ENCODE data around the gene TPH2.

Gene TPH2

DNA sequence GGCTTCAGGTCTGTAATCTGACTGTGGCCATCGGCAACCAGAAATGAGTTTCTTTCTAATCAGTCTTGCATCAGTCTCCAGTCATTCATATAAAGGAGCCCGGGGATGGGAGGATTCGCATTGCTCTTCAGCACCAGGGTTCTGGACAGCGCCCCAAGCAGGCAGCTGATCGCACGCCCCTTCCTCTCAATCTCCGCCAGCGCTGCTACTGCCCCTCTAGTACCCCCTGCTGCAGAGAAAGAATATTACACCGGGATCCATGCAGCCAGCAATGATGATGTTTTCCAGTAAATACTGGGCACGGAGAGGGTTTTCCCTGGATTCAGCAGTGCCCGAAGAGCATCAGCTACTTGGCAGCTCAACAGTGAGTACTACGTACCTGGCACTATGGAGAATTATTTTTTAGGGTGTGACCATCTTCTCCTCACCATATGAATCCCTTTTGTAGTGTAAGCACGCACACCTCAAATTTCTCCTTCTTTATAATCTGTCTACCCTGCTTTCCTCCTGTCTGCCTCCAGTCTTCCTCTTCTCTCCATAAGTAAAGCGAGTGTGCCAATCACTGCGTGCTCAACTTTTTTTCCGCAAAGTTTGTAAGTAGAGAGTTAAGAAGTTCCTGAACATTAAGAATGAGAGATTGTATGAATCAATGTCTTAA lies at the start of gene TPH2:
TPH2 (plus strand) TSS at position 118 of the 658 bp plus-strand sequence; CDS start at position 260, 142 bp downstream.
- no peak for DNase-seq

DNA sequence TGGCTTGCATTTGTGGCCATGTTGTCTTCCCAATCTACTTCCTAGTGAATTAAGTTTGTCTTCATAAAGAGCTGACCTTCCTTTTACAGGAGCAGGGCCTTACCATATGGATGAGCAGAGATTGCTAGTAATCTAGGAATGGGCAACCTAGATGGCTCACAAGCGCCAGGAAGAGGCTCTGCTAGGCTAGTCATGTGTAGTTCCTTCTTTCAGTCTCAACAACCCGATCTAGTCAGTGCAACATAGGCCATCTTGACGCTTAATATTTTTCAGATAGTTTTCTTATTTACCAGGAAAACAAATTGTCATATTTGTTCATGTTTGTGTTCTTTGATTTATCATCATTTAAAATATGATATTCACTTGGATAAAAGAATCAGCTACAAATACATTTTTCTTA lies 48.2 kb upstream of the TPH2 start:
- no peak for DNase-seq

DNA sequence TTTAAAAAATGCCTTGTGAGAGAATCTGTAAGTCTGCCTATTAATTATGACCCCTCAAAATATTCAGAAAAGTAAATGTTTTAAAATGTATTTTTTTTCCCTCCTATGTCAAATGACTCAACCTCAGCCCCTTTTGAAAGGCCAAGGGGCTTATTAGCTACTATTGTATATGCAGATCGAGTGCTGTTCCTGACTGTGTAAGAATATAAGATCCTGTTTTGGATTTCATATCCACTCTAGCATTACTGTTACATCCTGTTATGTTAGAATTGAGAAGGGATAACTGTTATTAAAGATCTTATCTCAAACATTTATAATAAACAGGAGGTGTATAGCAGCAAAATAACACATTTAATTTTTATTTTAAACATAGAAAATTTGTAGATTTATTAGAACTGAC lies 46.6 kb upstream of the TPH2 start:
- no peak for DNase-seq

DNA sequence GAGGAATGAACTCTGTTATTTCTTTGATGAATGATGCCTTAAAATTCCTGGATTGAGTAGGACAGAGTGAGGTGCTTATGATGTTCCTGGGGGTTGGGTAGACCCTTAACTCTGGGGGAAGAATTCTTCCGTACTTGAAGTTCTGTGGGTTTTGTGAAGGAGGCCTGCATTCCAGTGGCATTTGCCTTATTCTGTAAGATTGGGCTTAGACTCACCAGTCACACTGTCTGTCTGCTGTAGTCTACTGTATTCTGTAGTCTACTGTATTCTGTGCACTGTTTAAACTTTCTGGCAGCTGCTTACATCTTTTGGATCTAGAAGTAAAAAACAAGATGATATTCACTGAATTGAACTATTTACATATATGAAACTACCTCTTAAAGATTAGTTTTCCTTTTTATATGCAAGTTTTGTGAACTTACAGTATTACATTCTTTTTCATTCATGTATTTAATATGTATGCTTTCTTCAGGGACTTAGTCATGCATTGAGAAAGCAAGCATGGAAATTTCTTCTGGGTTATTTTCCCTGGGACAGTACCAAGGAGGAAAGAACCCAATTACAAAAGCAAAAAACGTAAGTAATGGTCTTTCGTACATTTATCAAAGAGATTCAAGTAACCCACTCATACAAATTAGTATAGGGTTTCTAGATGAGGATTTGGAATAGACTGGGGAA lies 42.3 kb upstream of the TPH2 start:
- no peak for DNase-seq

DNA sequence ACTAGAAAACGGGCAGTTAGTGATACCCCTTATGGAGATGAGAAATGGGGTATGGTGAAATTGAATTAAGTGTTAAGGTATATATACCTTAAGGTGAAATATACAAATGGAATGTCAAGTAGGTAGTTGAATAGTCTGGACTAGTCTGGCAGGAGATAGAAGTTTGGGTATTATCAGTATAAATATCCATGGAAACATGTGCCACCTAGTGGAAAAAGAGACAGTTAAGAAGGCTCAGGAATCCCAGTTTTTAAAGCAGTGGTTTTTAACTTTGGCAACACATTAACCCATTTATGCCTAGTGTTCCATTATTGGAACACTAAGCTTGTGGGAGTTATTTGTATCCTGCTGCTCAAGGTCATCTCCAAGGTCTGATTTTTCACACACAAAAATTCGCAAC lies 38.6 kb upstream of the TPH2 start:
- no peak for DNase-seq

DNA sequence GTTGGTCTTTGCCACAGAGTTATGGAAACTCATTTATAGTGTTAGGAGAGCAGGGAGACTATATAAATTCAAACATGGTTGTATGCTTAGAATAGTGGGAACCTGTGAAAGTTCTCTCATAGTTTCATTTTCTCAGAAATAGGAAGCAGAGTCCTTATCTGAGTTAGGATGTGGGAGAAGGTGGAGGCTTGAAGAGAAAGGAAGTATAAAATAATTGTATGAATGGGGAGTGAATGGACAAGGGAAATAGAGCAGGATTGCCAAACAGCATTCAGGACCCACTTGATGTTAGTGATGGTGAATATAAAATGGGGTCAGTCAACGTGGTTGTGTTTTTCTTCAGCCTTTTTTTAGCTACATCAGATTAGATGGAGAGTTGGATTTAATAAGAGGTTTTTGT lies 34.0 kb upstream of the TPH2 start:
- no peak for DNase-seq

DNA sequence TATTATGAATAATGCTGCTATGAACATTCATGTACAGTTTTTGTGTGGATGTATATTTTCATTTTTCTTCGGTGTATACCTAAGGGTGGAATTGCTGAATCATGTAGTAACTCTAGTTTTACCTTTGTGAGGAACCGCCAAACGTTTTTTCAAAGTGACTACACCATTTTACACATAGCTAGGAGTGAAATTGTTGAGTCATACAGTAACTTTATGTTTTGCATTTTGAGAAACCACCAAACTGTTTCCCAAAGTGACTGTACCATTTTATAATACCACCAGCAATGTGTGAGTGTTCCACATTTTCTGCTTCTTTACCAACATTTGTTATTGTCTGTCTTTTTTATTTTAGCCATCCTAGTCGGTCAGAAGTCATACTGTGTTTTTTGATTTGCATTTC lies 3.1 kb upstream of the TPH2 start:
- DNase-seq, result no peak

DNA sequence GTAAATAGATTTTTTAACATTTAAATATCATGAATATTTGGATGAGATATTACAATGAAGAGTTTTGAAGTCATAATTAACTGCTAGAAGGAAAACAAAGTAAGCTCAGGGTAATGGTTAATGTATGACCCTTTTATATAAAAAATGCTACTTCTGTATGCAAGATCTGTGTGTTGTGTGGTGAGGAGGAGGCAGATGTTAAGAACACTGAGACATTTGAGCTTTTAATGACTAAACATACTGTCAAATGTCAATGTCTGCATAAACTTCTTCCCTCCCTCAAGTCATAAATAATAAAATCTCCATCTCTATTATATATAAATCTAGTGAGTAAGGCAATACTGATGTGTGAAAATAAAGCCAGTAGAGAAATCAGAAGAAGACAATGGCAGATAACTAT lies 1.4 kb downstream of the TPH2 start:
- no peak for DNase-seq

DNA sequence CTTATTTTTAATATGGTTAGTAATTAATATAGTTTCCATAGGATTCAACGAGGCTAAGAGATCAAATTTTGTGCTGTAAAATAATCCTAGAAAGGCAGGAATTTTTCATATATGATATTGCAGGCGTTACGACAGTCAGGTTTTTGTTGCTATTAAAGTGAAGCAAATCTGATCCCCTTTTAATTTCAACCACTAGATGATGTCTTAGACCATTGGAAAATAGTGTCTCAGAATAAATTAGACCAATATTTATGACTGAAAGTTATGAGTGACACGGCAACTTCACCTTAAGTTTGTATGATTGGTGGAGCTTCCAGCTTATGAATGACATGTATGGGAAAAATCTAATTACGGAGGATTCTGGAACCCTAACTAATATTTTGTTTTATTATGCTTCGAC lies 2.5 kb downstream of the TPH2 start:
- no peak for DNase-seq

DNA sequence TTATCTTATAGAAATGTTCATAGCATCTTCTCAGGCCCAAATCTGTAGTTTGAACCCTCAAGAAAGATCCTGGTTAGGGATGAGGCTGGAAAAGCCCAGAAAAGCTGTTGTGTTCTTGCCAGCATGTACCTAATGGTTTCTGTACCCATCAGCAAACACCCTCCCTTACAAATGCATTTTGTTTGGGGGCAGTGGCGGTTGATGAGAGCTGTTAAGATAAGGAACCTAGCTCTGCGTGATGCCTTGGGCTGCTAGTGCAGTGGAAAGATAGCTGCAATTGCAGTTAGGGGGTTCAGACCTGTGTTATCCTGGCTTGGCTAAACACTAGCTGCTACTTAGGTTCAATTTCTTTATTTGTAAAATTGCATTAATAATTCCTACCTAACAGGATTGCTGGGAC lies 3.6 kb downstream of the TPH2 start:
- no peak for DNase-seq

DNA sequence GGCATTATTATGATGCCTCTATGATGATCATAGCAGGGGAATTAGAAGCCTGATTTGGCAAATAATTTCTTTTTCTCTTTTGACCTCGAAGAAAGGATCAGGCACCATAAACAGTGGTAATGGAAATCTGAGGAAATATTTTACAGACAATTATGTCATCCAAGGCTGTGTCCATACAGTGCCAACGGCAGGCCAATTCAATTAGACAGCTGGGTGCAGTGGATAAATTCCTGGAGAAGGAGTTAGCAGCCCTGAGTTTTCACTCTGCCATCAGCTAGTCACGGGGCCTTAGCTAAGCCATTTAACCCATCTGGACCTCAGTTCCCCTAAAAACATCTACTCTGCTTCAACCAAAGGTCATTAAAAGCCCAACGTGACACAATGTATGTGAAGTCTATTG lies 4.1 kb downstream of the TPH2 start:
- DNase-seq, result no peak

DNA sequence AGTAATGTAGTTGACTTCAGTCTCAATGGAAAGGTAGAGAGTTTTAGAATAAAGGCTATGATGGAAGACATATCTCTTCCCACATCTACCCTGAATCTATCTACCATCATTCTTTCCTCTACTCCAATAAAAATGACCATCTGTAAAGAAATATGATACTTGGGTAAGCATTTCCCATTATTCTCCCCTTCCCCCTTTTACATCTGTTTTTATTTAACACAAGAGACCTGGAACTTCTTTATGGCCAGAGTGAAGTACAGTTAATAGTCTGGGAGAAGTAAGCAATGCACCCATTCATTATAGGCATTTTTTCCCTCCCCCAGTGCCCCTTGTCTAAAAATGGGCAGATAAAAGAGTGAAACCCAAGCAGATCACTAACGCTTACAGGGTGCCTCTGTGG lies 6.5 kb downstream of the TPH2 start:
- DNase-seq, result no peak

DNA sequence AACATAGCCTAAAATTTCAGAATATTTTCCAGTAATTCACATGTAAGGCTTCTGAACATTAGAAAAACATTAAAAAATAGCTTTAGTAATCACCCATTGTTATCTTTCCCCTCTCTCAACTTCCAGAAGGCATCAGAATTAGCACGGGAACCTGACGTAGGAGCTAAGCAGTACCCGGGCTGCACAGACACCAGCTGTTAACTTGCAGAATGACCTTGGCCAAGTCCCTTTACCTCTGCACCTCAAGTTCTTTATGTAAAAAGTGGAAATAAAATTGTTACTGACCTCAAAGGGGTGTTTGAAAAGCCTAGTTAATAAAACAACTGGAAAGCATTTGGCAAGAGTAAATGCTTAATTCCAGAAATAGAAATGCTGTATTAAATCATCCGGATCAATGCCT lies 7.2 kb downstream of the TPH2 start:
- no peak for DNase-seq

DNA sequence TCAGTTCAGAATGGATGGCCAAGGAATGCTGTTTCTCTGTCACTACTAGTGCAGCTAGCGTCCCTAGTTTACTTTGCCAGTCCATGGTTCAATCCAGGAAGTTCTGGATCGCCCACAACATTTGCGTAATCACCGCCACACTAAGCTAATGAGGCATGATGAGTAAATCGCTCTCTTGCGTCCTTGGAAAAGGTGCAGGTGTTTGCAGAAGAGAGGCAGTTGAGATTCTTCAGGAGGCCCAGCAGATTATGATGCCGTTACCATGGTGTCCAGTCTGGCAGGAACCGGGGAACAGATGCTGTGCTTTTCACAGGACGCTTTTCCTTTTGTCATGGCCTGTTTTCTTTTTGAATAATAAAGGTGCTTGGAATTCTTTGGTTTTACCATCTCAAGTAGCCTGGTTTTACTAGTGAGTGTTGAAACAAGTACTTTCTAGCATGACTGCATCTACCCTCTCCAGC lies 9.0 kb downstream of the TPH2 start:
- DNase-seq, result peak in 1 of 2 experiments; percentile 70

DNA sequence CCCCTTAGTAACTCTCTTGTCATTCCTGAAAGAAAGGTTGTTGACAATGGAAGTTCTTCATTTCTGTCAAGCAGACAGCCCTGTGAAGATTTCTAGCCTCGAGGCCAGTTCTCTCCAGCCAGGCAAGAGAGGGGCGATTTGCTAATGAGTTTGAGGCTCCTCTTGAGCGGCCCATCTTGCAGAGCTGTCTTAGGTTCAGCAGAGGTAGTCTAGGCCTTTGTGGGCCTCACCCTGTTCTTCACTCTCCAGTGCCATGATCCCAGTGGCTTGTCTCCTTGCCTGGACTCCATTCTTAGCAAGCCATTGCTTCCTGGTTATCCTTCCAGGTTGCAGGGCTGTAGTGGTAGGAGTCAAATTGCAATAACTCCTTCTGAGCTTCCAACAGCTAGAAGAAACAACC lies 9.7 kb downstream of the TPH2 start:
- no peak for DNase-seq

DNA sequence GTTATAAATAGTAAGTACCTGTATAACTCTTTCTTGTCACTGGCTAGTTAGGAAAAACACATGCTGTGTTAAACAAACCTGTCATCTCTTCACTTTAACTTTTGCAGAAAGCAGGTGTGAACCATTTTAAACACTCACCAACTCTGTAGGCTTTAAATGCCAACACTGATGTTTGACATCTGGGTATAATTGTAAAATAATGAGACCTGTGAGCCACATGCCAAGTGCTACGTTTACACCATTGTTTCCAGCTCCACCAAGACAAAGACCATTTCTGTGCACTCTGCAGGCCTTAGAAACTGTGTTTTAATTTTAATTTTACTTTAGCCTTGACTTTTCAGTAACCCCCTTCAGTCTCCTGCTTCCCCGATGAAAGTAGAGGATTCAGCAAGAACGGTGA lies 11.0 kb downstream of the TPH2 start:
- DNase-seq, result no peak

DNA sequence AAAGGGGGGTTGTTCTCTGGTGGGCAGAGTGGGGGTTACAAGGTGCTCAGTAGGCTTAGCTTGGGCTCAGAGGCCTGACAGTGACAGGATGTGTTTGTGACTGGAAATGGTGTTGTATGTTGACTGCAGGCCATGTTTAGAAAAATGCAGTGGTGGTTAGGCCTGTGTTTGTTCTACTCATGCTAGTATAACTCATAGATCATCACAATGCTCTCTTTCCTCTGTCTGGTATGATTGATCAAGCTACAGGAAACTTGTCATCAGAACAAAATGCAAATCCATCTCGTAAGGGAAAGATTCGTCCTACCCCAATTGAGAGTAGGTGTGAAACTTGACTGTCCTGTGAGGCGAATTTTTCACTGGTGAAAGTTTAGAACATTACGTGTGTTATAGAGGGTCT lies 11.8 kb downstream of the TPH2 start:
- DNase-seq, result no peak

DNA sequence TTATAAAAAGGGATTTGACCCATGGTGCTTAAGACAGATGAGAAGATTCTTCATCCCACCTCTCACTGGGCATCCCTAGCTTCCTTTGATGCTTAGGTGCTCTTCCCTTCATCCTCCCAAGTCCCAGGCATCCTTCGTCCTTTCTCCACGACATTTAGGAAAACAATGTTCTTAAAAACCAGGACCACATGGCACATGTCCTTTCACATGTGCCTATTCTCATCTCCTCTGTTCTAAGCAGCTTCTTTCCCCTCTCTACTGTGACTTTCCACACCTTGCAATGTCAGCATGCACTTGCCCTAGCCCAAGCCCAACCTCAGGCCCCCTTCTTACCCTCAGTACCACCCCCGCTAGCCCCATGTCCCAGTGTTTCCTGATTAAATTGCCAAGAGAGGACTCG lies 12.2 kb downstream of the TPH2 start:
- no peak for DNase-seq

DNA sequence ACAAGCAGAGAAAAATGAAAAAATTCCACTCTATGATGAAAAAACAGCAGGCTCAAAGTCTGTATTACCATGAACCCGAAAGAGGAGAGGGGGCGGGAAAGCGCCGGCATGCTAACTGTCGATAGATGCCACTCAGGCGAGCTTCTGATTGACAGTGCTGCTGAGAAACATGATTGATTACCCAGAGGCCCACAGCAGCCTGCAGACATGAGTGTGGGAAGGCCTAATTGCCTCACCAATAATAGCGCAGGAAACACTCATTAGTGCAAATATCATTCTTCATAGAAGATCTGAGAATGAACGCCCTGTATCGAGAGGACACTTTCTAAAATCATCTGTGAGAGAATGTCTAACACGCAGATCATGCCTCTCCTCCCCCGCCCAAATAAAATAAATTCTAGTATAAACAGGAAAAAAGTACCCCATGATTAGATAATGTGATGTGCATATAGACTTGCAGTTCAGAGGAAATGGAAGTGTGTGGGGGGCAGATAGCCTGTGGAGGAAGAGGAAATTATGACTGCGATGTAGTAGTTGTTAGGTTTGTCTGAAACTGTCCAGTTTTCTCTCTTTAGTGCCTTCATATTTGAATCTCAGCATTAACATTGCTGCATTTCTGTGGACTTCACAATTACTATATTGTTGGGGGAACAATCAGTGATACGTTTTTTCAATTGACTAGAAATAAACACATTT lies 15.6 kb downstream of the TPH2 start:
- no peak for DNase-seq

DNA sequence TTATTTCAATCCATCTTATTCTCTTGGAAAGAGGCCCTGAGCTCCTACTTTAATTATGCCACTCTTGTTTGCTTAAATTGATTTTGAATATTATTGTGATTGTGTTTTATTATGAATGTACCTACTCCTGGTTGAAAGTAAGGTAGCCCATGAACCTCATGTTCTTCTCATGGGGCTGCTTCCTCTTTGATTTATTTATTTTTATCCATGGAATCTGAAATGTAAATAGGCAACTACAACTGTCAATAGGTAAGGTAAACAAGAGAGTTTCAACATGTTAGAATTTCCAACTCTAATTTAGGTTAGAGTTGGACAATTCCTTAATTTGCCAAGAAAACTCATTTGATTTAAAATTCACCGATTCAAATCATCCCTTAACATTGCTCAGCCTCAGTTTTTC lies 16.2 kb downstream of the TPH2 start:
- DNase-seq, result no peak

DNA sequence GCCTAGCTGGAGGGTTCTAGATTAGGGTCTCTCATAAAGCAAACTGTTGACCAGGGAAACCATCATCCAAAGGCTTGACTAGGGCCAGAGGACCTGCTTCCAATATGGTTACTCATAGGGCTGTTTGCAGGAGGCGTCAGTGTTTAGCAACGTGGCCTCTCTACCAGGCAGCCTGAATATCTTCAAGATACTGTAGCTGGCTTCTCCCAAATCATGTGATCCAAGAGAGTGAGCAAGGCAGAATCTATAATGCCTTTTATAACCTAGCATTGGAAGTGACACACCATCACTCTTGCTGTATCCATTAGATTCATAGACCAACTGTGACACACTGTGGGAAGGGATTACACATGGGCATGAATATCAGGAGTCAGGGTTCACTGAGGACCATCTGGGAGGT lies 17.3 kb downstream of the TPH2 start:
- DNase-seq, result no peak

DNA sequence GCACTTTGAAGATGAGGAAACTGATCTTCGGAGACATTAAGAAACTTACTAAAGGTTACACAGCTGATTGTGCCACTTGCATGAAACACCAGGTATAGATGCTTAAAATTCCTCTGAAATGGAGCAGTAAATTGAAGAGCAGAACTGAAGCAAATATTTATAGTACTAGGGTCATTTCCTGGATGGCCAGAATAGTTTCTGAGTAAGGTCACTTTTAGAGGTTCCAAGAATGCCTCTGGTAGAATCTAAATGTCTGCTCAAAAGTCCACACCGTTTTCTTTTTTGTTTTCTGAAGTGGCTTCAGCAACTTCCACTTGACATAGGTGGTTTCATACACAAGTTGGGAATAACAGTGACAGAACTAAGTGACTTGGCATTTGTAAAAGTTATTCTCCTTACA lies 19.4 kb downstream of the TPH2 start:
- DNase-seq, result no peak

DNA sequence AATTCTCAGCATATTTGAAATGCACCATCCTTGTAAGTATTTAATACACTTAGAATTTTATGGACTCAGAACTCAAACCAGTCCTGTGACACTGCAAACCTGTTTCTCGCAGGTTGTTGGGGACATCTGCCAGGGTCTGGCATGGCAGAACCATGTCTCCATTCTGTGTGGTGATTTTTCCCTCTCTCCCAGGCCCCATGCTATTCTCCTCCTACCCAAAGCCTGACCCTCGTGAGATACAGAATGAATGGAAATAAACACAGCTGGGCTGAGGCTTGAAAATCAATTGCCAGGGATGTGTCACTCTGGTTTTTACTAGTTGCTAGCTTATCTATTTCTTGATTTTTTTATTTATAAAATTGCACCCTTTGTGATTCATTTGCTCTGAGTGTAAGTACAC lies 19.8 kb downstream of the TPH2 start:
- DNase-seq, result no peak

DNA sequence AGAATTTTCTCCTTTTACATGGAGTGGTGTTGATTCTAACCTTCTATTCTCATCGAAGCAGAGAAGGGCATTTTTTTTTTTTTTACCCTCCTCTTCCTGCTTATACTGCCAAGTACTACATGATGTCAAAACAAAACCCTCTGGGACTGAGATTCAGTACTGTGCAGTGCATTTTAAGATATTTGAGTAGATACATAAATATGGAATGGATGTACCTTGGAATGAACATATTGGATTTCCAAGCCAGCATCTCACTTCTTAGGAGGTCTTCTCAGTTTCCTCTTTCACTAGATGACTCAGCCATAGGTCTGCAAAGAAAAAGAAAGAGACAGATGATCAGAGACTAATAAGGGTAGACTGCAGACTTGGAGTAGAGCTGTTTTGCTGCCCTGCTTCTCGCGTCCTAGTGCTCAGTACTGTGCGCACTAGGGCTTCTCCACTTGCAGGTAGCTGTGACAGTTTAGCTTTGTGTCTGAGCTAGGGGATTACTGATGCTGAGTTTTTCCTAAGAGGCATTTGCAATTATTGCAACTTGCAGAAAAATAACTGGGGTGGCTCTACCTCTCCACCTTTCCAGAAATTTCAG lies 20.4 kb downstream of the TPH2 start:
- DNase-seq, result no peak
